NCI-H1048 (cell line): ENCODE data around the gene RASSF10.

Experiments
- DNase-seq: peaks from one replicate; lab custom pipeline; 2025; lab: John Stamatoyannopoulos, UW

RASSF10 gene

DNA sequence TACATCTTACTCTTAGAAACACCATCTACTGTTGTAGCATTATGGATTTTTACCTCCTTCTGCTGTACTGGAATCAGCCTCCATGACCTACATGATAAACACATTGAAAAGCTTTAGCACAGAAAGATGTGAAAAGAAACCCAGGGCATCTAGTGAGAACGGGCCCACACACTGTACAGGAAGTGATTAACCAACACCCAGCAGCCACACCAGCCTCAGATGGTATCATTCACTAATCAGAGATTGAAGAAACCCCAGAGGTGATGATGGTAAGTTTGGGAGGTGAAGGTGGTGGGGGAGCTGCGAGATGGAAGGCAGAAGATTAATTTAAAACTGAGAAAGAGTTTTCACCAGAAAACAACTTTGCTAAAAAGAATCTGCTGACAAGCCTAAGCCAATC, 46.1 kb downstream of the RASSF10 start:
- no peak for DNase-seq

GRCh38 chr11:13061294-13061990, 52.3 kb downstream of the RASSF10 start:
- DNase-seq, result no peak
